IPS-15b (cell line): ENCODE results near the gene HSD11B1L.
"Not testable (repeated sequence)": the region's sequence is repeated elsewhere in the genome, so short reads cannot be mapped to it uniquely, and the experiment has no call there.

Source experiments
- H3K27me3 ChIP-seq: one replicate; pipeline ENCODE4 v1.6.1; 2013; ENCODE audit warnings: low read length; ENCODE audit not compliant: control insufficient read depth, insufficient read depth
- H3K36me3 ChIP-seq: one replicate; pipeline ENCODE4 v1.6.1; 2013; ENCODE audit warnings: low read length; ENCODE audit not compliant: control insufficient read depth, insufficient read depth
- H3K4me1 ChIP-seq: one replicate; pipeline ENCODE4 v1.6.1; 2013; ENCODE audit warnings: mild to moderate bottlenecking, low read length; ENCODE audit not compliant: control insufficient read depth, insufficient read depth
- H3K4me3 ChIP-seq: one replicate; pipeline ENCODE4 v1.5.1; 2013; ENCODE audit warnings: low read depth, low read length
- H3K9ac ChIP-seq: one replicate; pipeline ENCODE4 v1.6.1; 2013; ENCODE audit warnings: low read depth, mild to moderate bottlenecking, low read length
- H3K9me3 ChIP-seq: one replicate; pipeline ENCODE4 v1.6.1; 2013; ENCODE audit warnings: mild to moderate bottlenecking, low read length; ENCODE audit not compliant: control insufficient read depth, insufficient read depth

Gene HSD11B1L

DNA sequence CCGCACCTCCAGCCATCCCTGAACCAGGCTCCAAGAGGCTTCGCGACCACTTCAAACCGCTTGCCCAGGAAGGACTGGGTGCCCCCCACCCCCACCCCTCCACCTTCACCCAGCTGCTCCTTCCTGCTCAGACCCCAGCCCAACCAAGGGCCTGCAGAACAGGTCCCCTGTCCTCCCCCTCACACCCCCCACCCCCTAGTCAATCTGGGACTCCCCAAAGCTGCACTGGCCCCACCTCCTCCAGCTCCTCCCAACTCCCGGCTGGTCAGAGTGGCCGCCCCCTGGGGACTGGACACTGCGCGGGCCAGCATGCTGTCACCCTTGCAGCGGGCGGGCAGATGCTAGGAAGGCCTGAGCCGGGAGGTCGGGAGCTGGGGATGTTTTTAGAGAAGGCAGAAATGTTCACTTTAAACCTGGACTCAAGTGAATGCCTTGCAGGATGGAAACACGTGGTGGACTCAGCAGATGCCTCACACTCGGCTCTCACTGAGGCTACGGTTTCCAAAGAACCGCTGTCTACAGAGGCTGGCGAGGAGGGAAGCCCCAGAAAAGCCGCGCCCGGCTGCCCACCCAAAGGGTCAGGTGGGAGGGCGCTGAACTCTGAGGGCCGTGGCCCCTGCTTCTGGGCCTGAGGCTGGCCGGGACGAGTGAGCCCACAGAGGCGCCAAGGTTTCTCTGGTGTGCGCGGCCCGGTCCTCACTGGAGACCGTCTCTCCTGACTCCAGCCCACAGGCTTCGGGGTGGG is 17.2 kb downstream of the HSD11B1L start:
- Histone ChIP-seq H3K4me1 (no peaks in the 10 kb centered on the region), H3K36me3 (peaks cover 69% of the 10 kb centered on the region), H3K27me3 (no peaks in the 10 kb centered on the region), H3K9me3 (no peaks in the 10 kb centered on the region), H3K9ac (no peak overlapping the region), H3K4me3 (no peak overlapping the region)

DNA sequence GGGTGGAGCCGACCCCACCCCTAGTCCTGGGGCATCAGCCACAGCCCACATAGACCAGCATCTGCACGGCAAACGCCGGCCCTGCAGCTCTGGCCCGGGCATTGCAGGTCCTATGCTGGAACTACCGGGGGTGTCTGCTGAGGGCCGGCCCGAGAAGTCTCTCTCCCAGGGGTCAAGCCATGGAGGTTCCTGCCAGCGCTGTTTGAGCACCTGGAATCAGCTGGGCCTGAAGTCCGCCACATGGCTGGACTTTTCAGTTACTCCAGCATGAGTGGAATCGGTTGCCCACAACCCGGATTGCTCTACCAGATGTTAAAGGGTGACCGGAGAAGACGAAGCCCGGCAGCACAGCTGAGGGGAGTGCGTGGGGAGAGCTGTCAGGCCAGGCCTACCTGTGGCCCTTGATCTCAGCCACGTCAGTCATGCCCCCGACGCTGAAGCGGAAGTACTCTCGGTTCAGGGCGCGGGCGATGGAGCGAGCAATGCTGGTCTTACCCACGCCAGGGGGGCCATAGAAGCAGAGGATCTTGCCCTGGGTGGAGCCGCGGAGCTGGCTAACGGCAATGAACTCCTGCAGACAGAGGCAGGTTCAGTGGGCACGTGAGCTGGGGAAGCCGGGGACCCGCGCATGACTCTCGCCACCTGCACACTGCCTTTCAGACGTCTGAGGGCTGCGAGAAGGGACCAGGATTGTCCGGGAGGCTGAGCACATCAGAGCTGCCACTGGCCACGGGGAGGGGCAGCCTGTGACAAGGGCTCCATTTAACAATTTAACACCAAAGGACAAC is 18.0 kb downstream of the HSD11B1L start:
- H3K4me1 ChIP-seq = no peaks in the 10 kb centered on the region
- no peaks in the 10 kb centered on the region for H3K9me3 ChIP-seq
- no peak overlapping the region for H3K4me3 ChIP-seq
- peaks cover 69% of the 10 kb centered on the region for H3K36me3 ChIP-seq
- no peak overlapping the region for H3K9ac ChIP-seq
- no peaks in the 10 kb centered on the region for H3K27me3 ChIP-seq

DNA sequence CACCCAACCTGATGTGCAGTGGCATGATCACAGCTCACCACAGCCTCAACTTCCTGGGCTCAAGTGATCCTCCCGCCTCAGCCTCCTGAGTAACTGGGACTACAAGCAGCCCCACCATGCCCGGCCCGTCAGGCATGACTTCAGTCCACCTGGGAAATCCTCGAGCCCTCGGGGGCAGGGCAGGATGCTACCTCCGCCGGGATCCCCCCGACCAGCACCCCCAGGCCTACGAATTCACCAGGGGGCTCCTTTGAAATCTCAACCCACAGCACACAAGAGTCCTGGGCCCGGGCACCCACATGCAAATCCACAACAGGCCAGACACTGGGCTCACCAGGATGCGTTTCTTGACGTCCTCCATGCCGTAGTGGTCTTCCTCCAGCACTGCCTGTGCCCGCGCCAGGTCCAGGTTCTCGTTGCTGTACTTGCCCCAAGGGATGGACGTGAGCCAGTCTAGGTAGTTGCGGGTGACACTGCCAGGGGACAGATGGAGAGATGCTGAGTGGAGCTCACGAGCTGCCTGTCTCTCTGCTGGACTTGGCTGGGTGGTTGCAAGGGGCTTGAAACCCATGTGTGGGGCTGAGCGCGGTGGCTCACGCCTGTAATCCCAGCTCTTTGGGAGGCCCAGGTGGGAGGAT is 19.7 kb downstream of the HSD11B1L start:
- Histone ChIP-seq H3K36me3 (peaks cover 68% of the 10 kb centered on the region), H3K4me1 (no peaks in the 10 kb centered on the region), H3K9ac (no peak overlapping the region), H3K27me3 (no peaks in the 10 kb centered on the region), H3K9me3 (no peaks in the 10 kb centered on the region), H3K4me3 (no peak overlapping the region)

DNA sequence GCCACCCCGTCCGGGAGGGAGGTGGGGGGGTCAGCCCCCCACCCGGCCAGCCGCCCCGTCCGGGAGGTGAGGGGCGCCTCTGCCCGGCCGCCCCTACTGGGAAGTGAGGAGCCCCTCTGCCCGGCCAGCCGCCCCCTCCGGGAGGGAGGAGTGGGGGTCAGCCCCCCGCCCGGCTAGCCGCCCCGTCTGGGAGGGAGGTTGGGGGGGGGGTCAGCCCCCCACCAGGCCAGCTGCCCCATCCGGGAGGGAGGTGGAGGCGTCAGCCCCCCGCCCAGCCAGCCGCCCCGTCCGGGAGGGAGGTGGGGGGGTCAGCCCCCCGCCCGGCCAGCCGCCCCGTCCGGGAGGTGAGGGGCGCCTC is 21.2 kb downstream of the HSD11B1L start:
- not testable (repeated sequence) for H3K9me3 ChIP-seq, H3K9ac ChIP-seq, H3K27me3 ChIP-seq, H3K4me1 ChIP-seq, H3K4me3 ChIP-seq
- H3K36me3 ChIP-seq = peaks cover 66% of the 10 kb centered on the region

DNA sequence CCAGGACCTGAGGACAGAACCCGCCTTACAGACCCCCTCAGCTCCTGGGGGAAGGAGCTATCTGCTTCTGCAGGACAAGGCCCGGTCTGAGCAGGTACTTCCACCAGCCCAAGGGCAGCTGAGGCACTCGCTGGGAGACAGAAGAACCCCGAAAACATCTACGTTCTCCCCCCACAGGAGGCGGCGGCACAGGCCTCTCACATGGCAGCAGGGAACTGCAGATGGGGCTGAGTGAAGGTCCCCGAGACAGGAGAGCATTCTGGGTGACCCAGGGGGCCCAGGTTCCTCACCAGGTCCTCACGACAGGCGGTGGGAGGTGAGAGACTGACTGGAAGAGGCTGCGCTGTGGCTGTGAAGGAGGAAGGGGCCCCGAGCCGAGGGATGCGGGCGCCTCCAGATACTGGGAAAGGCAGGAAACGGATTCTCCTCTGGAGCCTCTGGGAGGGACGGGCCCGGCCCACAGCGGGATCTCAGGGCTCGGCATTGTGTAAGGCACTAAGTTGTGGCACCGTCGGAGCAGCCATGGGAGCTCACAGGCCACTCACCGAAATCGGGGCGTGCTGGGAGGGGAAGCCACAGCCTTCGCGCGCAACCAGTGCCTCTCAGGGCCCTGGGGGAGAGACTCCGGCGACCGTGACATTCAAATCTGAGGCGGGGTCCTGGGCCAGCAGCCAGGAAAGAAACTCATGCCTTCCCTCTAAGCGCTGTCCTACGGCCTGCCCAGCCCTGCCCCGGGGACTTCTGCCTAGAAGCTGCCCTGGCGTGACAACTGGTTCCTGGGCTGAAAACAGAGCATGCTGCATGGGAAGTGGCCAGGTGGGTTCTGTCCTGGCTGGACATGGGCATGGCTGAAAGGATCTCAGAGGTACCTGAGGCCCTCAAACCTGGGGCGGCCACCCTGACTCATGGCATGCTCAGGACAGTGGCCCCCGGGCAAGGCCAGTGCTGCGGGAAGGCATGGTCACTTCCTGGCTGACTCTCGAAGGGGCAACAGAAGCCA is 23.3 kb downstream of the HSD11B1L start:
- Histone ChIP-seq H3K27me3 (no peaks in the 10 kb centered on the region), H3K9ac (no peak overlapping the region), H3K36me3 (peaks cover 66% of the 10 kb centered on the region), H3K4me1 (no peaks in the 10 kb centered on the region), H3K9me3 (no peaks in the 10 kb centered on the region), H3K4me3 (no peak overlapping the region)

GRCh38 chr19:5705552-5705951 is 24.7 kb downstream of the HSD11B1L start:
- H3K9me3 ChIP-seq = no peaks in the 10 kb centered on the region
- no peak overlapping the region for H3K4me3 ChIP-seq
- no peaks in the 10 kb centered on the region for H3K27me3 ChIP-seq
- peaks cover 61% of the 10 kb centered on the region for H3K36me3 ChIP-seq
- no peaks in the 10 kb centered on the region for H3K4me1 ChIP-seq
- no peak overlapping the region for H3K9ac ChIP-seq

DNA sequence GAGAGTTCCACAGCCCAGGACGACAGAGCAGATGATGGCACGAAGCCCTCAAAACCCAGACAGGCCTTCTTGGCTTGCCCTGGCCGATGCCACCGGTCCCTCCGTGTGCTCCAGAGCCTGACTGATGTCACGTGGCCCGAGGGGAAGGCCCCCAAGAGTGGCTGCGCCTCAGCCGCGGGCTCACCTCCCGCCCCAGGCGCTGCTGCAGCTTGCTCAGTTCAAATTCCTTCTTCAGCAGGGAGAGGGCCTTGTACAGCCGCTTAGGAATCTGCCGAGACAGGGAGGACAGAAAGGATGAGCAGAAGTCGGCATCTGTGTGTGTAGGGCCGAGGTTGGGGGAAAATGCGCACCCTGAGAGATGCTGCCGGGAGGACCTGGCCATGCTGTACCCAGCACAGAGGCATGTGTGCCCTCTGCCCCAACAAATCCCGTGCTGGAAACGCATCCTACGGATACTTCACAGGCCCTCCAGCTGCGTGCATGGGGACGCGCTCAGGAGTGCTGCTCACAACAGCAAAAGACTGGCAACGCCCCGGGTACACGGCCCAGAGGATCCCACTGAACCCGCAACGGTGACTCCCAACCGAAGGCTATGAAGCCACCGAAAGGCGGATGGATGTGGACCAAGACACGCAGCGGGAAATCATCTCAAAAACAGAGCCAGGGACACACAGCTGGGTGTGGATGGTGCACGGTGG is 26.2 kb downstream of the HSD11B1L start:
- Histone ChIP-seq H3K9ac (no peak overlapping the region), H3K4me3 (no peak overlapping the region), H3K36me3 (peaks cover 67% of the 10 kb centered on the region), H3K4me1 (no peaks in the 10 kb centered on the region), H3K27me3 (no peaks in the 10 kb centered on the region), H3K9me3 (no peaks in the 10 kb centered on the region)

DNA sequence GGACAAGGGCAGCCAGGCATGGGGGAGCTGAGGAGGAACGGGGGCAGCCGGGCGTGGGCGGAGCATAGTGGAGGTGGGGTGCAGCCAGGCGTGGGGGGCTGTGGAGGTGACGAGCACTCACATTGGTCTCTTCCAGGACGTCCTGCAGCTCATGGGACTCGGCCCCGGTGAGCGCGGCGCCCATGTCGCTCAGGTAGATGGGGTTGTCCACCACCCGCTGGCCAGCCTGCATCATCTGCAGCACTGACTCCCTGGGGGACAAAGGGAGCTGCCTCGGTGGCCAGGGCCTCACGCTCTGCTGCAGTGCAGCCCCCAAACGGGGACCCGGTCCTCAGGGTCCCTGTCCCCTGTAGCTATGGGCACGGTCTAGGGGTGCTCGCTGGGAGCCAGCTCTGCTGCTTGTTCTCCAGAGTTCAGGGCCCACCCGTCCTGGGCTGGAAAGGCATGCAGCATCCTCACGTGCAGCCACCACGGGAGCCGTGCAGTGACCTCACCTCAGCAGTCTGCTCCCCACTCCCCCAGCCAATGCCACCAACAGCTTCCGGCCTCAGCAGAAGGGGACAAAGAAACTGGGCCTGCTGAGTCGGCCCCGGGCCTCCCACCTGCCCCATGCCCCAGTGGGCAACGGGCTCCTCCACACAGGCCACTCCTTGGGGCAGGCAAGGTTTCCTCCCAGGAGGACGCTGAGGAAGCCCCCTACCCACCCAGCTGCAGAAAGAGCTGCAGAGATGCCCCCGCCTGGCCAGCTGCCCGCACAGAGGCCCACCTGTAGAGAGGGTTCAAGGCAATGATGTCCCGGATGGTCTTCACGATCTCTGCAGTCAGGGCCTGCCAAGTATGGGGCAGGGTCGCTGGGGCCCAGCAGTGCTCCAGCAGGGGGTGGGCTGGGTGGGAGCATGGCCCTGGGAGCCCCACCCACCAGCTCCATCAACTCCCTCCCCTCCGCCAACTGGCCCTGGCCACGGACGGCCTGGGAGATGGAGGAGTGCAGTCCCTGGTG is 27.0 kb downstream of the HSD11B1L start:
- Histone ChIP-seq H3K4me3 (no peak overlapping the region), H3K4me1 (no peaks in the 10 kb centered on the region), H3K36me3 (peaks cover 75% of the 10 kb centered on the region), H3K9ac (no peak overlapping the region), H3K9me3 (no peaks in the 10 kb centered on the region), H3K27me3 (no peaks in the 10 kb centered on the region)

DNA sequence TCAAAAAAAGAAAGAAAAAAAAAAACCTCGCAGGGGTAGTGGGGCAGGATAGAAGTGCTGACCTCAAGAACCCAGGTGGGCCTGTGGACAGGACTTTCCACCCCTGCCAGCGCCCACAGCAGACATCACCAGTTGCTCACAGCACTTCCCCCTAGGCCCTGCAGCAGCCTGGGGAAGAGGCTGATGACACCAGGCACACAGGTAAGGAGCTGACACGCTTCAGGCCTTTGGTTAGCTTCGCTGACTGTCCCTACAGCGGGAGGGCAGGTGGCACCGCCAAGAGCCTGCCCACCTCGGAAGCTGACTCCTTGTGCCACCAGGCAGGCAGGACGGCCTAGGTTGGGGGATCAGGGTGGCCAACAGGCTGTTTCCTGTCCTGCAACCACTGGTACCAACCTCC is 30.2 kb downstream of the HSD11B1L start:
- no peaks in the 10 kb centered on the region for H3K9me3 ChIP-seq
- H3K36me3 ChIP-seq = peaks cover 60% of the 10 kb centered on the region
- no peaks in the 10 kb centered on the region for H3K27me3 ChIP-seq
- no peak overlapping the region for H3K9ac ChIP-seq
- no peaks in the 10 kb centered on the region for H3K4me1 ChIP-seq
- no peak overlapping the region for H3K4me3 ChIP-seq

- peaks cover 55% of the 10 kb centered on the region for H3K36me3 ChIP-seq
- no peaks in the 10 kb centered on the region for H3K9me3 ChIP-seq
- H3K9ac ChIP-seq = no peak overlapping the region
- H3K4me3 ChIP-seq = no peak overlapping the region
- H3K27me3 ChIP-seq = no peaks in the 10 kb centered on the region
- H3K4me1 ChIP-seq = peaks cover 2% of the 10 kb centered on the region
Observed at GRCh38 chr19:5711713-5712161, 30.9 kb downstream of the HSD11B1L start.
